ENCODE data around the gene UNC13B.
"Not testable (repeated sequence)": the region's sequence is repeated elsewhere in the genome, so short reads cannot be mapped to it uniquely, and the experiment has no call there.

UNC13B gene

DNA sequence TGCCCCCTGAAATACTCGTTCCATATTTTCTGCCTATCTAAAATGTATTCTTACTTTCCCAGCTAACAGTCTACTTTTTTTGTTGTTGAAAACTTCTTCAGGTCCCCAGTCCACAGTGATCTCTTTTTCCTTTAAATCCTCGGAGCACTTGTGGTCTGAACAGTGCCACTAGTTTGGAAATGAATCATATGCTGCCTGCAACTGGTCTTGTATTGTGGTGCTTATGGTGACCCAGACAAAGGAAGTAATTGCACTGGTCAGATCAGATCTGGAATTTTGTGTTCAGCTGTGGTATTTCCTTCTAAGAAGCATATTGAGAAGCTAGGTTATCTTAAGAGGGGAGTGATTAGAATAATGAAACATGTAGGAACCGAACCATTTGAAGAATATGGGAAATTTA is 2.9 kb downstream of the UNC13B start:
- no peak for DNase-seq

GRCh38 chr9:35167429-35167828 is 5.6 kb downstream of the UNC13B start:
- not testable (repeated sequence) for DNase-seq

- no peak for DNase-seq
Measured at GRCh38 chr9:35168963-35169362, 7.2 kb downstream of the UNC13B start.

DNA sequence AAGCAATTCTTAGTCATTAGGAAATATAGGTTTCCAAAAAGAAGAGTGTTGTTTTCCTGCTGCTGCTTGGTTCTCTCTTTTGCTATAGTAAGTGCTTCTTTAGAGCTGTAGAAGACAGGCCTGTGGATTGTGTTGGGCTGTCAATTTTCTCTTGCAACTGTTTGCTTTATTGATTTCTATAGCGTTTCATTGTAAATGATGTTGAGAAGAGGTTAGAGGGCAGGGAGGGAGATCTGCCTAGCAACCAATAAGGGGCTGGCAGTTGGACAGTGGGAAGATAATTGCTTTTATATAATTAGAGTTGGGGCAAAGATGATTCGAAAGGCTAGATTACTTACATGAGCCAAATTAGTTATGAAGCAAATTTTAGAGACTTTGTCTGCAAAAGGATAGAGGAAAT is 11.1 kb downstream of the UNC13B start:
- no peak for DNase-seq

DNA sequence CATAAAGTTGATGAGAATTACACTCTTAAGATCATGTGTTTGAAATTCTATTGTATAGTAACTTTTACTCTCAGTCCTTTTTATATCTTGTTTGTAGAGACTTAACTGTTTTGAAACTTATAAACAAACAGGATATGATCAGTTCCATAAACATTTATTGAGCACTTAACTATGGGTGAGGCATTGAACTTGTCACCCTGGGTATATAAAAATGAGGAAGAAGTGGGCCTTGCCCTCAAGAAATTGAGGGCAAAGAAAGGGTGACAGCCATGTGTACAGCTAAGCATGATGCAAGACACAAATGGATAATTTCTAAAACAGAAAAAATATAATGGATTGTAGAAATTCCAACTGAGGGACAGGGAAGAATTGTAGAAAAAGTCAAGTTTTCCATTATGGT is 15.7 kb downstream of the UNC13B start:
- DNase-seq, result no peak

- no peak for DNase-seq
Measured at GRCh38 chr9:35179347-35180280, 17.8 kb downstream of the UNC13B start.

- DNase-seq, result no peak
Measured at GRCh38 chr9:35180801-35181200, 19.0 kb downstream of the UNC13B start.

DNA sequence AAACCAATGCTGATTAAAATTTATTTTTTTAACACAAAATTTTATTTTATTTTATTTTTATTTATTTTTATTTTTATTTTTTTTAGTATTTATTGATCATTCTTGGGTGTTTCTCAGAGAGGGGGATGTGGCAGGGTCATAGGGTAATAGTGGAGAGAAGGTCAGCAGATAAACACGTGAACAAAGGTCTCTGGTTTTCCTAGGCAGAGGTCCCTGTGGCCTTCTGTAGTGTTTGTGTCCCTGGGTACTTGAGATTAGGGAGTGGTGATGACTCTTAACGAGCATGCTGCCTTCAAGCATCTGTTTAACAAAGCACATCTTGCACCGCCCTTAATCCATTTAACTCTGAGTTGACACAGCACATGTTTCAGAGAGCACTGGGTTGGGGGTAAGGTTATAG is 20.6 kb downstream of the UNC13B start:
- DNase-seq, result not testable (repeated sequence)

GRCh38 chr9:35182996-35183754 is 21.4 kb downstream of the UNC13B start:
- DNase-seq, result not testable (repeated sequence)

DNA sequence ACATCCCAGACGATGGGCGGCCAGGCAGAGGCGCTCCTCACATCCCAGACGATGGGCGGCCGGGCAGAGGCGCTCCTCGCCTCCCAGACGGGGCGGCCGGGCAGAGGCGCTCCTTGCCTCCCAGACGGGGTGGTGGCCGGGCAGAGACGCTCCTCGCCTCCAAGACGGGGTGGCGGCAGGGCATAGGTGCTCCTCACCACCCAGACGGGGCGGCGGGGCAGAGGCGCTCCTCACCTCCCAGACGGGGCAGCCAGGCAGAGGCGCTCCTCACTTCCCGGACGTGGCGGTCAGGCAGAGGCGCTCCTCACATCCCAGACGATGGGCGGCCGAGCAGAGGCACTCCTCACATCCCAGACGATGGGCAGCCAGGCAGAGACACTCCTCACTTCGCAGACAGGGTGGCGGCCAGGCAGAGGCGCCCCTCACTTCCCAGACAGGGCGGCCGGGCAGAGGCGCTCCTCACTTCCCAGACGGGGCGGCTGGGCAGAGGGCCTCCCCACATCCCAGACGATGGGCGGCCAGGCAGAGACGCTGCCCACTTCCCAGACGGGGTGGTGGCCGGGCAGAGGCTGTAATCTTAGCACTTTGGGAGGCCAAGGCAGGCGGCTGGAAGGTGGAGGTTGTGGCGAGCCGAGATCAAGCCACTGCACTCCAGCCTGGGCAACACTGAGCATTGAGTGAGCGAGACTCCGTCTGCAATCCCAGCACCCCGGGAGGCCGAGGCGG is 22.1 kb downstream of the UNC13B start:
- not testable (repeated sequence) for DNase-seq

- no peak for DNase-seq
Measured at GRCh38 chr9:35186524-35186923, 24.7 kb downstream of the UNC13B start.

DNA sequence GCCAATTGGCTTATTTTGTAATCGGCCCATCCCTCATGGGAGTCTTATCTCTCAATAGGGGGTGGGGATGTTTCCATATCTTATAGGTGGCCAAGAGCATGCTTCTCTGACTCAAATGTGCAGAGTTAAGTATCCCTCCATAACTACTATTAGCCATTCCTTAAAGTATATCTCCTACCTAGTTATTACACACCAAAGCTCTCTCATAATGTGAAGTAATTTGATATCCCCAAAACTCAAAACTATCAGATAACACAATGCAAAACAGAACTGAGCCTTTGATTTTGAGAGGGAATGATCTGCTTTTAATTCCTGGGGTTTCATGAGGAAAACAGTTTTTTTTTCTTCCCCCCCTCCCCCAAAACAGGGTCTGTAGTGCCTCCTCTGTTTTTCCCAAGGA is 28.4 kb downstream of the UNC13B start:
- DNase-seq, result no peak

GRCh38 chr9:35191105-35191504 is 29.3 kb downstream of the UNC13B start:
- DNase-seq, result no peak

DNA sequence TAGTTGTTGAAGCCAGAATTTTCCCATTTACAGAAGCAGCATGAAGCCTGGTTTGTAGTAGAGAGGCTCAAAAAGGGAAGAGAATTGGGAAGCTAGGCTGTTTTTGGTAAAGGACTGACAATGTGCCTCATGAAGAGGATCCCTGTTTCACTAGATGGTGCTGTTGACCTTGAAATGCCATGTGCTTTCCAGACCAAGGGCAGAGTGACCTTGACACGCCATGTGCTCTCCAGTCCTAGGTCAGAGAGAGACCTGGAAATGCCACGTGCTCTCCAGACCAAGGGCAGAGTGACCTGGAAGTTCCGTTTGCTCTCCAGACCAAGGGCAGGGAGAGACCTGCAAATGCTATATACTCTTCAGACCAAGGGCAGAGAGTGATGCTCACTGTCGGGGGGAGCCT is 32.0 kb downstream of the UNC13B start:
- no peak for DNase-seq

DNA sequence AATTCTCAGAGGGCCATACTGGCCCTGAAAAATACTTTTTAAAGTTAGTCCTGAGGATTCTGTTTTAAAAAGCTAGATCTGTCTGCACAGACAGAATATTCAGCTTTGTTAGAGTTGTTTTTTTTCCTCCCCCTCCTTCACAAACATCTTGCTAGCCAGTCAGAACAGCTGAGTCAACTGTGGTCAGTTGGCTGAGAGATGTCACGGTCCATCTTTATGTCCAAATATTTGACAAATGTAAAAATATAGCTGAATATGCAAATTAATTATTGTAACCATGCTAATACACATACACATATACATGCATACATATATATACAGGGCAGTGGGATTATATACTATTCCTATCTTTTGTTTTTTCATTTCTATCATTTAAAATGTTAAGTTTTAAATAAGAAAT is 33.9 kb downstream of the UNC13B start:
- no peak for DNase-seq

- DNase-seq, result no peak
Measured at GRCh38 chr9:35198191-35198590, 36.4 kb downstream of the UNC13B start.

GRCh38 chr9:35203528-35203927 is 41.7 kb downstream of the UNC13B start:
- DNase-seq, result no peak

DNA sequence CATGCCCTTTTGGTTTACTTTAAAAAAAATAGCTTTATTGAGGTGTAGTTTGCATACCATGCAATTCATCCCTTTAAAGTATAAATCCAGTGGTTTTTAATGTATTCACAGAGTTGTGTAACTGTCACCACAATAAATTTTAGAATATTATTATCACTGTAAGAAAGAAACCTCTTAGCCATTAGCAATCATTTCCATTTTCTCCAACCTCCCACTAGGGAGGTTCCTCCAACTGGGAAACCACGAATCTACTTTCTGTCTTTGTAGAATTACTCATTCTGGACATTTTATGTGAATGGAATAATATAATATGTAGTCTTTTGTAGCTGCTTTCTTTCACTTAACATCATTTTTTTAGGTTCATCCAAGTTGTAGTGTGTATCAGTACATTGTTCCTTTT is 43.5 kb downstream of the UNC13B start:
- no peak for DNase-seq

GRCh38 chr9:35211854-35212253 is 50.0 kb downstream of the UNC13B start:
- DNase-seq, result no peak

GRCh38 chr9:35220659-35221338 is 59.0 kb downstream of the UNC13B start:
- DNase-seq, result no peak

DNA sequence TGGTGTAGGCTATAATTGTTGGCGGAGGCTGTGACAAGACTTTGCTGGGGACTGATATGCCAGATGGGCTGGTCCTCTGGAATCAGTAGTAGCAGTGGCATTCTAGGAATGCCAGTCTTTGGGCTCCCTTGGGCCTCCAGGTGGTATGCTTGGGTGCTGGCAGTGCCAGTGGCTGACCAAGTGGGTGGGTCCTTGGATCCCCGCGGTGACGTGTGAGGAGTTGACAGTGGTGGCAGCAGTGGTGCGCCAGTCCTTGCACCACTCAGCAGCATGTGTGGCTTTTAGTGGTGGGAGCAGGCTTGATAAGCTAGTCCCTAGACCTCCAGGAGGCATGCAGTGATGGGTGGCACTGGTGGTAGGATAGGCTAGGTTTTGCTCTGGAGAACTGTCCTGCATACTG is 63.9 kb downstream of the UNC13B start:
- no peak for DNase-seq

GRCh38 chr9:35226651-35227050 is 64.8 kb downstream of the UNC13B start:
- no peak for DNase-seq

GRCh38 chr9:35227284-35227683 is 65.5 kb downstream of the UNC13B start:
- DNase-seq, result no peak
